Left lung (tissue), 10 donors: ENCODE data around the gene NCOA1. TPM values are rescaled to one million over a fixed set of nuclear protein-coding genes. Genes with fewer than 3 reads are reported as not detected.

Experiments used
- ATAC-seq: fragments of 200-7000 bp; cut with Tn5 transposase; one replicate; pipeline ENCODE4 v1.9.1; 2020; ENCODE audit warnings: moderate library complexity
- DNase-seq, 4 donors: peaks; one replicate each; pipeline ENCODE4 v3.0.0-alpha.2; 2013 to 2020
- H3K27ac ChIP-seq, 2 donors: fragments of 200-600 bp; sonication (generic) in 1 of 2; one replicate each; pipeline versions ENCODE4 v1.5.0 to v1.8.0; 2020 to 2021
- H3K27me3 ChIP-seq, 2 donors: fragments of 200-600 bp; sonication (generic) in 1 of 2; one replicate each; pipeline versions ENCODE4 v1.5.0 to v1.8.0; 2020 to 2021
- H3K36me3 ChIP-seq, 2 donors: fragments of 200-600 bp; sonication (generic) in 1 of 2; one replicate each; pipeline versions ENCODE4 v1.5.0 to v1.8.0; 2020 to 2021
- H3K4me1 ChIP-seq, 2 donors: fragments of 200-600 bp; one replicate each; pipeline ENCODE4 v1.8.0; 2021
- H3K4me3 ChIP-seq, 2 donors: fragments of 200-600 bp; sonication (generic) in 1 of 2; one replicate each; pipeline versions ENCODE4 v1.5.0 to v1.8.0; 2020 to 2021; ENCODE audit warnings: mild to moderate bottlenecking in 1 of 2
- H3K9me3 ChIP-seq, 2 donors: fragments of 200-600 bp; sonication (generic) in 1 of 2; one replicate each; pipeline versions ENCODE4 v1.5.0 to v1.8.0; 2020 to 2021
- CTCF ChIP-seq, 2 donors: fragments of 200-600 bp; sonication (generic) in 1 of 2; IDR thresholded peaks; one replicate each; pipeline versions ENCODE4 v1.5.0 to v1.8.0; 2021; ENCODE audit warnings: antibody characterized with exemption in 2 of 2
- intact Hi-C, 2 donors: fragments of 100-400 bp; cut with DNase I; formaldehyde crosslinking; loops; one replicate each; pipeline versions ENCODE4 v1.11.2 to v1.14.2; 2022
- polyA plus RNA-seq, 6 donors: library from polyadenylated mRNA; unstranded; fragments of 120-200 nt; gene quantifications; one replicate each; pipeline ENCODE4 v1.2.1, GENCODE V29; 2013; ENCODE audit not compliant: insufficient read length in 6 of 6
- total RNA-seq, 2 donors: library from RNA; stranded (reverse); fragmentation: NEBNext Ultra II Directional; extraction: Animal tissue kit (Norgen Biotek cat#: 25700); gene quantifications; one replicate each; pipeline ENCODE4 v1.2.1, GENCODE V29; 2021
- donor health status: DM: no; HTN: yes; CAD: no.
- donor health status: DM: no; HTN: no; CAD: no.

Gene NCOA1
- total and polyA plus RNA-seq, 8 donors: 32.6 to 65.3 (median 59.7) TPM

GRCh38 chr2:24730481-24730880 lies 239.4 kb downstream of the NCOA1 start:
- Histone ChIP-seq H3K9me3 (no peaks in the 10 kb centered on the region), H3K27me3 (no peaks in the 10 kb centered on the region), H3K4me3 (no peak overlapping the region), H3K36me3 (peaks cover 0 to 34% of the 10 kb centered on the region in 2 donors), H3K27ac (no peak overlapping the region), H3K4me1 (no peaks in the 10 kb centered on the region)
- intact Hi-C loops: no loop called here
- TF ChIP-seq CTCF (IDR thresholded peaks at IDR 0.05): no peak
- ATAC-seq (no peak), DNase-seq (no peak)

DNA sequence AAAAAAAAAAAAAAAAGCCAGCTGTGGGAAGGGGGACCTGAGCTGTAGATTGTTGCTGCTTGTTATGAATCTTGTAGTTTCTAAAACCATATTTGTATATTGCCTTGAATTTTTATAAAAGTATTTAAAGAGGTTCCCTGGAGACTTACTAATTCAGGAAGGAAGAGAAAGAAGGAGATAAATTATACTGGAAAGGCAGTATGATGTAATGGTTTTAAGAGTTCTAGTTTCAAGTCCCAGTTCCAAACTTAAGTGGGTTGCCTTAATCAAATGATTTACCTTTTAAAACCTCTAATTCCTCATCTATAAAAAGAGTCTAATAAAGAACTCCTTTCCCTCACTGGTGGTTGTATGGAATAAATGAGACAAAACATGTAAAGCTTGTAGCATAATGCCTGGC lies 240.0 kb downstream of the NCOA1 start:
- H3K27me3 ChIP-seq: no peaks in the 10 kb centered on the region
- ATAC-seq (no peak), DNase-seq (no peak)
- H3K36me3 ChIP-seq: peaks cover 0 to 34% of the 10 kb centered on the region in 2 donors
- H3K4me3 ChIP-seq: no peak overlapping the region
- no peak overlapping the region for H3K27ac ChIP-seq
- H3K9me3 ChIP-seq: no peaks in the 10 kb centered on the region
- intact Hi-C loops: no loop called here
- no peak for TF ChIP-seq CTCF (IDR thresholded peaks at IDR 0.05)
- H3K4me1 ChIP-seq: no peaks in the 10 kb centered on the region

- intact Hi-C loops: no loop called here
- peaks cover 0 to 28% of the 10 kb centered on the region in 2 donors for H3K36me3 ChIP-seq
- no peaks in the 10 kb centered on the region for H3K4me1 ChIP-seq
- no peaks in the 10 kb centered on the region for H3K9me3 ChIP-seq
- no peak for DNase-seq
- no peak overlapping the region for H3K27ac ChIP-seq
- H3K4me3 ChIP-seq: no peak overlapping the region
- ATAC-seq: no peak
- no peak for TF ChIP-seq CTCF (IDR thresholded peaks at IDR 0.05)
- H3K27me3 ChIP-seq: no peaks in the 10 kb centered on the region
Measured at GRCh38 chr2:24731923-24732322, 240.9 kb downstream of the NCOA1 start.

DNA sequence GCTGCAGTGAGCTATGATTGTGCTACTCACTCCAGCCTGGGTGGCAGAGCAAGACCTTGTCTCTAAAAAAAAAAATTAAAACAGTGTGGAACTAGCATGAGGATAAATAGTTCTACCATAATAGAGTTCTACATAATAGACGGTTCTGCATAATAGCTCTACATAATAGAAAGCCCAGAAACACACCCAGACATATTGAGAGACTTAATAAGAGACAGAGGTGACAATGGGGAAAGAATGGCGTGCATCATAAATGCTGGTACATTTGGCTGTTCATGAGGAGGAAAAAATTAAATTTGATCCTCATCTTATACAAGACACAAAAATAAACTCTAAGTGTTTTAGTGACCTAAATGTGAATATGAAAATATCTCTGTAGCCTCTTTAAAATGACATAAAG lies 243.7 kb downstream of the NCOA1 start:
- no peak for TF ChIP-seq CTCF (IDR thresholded peaks at IDR 0.05)
- DNase-seq: no peak
- no peaks in the 10 kb centered on the region for H3K9me3 ChIP-seq
- intact Hi-C loops: no loop called here
- H3K36me3 ChIP-seq: peaks cover 0 to 5% of the 10 kb centered on the region in 2 donors
- H3K4me1 ChIP-seq: no peaks in the 10 kb centered on the region
- no peak overlapping the region for H3K4me3 ChIP-seq
- H3K27ac ChIP-seq: no peak overlapping the region
- no peak for ATAC-seq
- no peaks in the 10 kb centered on the region for H3K27me3 ChIP-seq

- H3K4me1 ChIP-seq: no peaks in the 10 kb centered on the region
- peaks cover 0 to 22% of the 10 kb centered on the region in 2 donors for H3K36me3 ChIP-seq
- ATAC-seq (no peak), DNase-seq (no peak)
- H3K27ac ChIP-seq: no peak overlapping the region
- H3K9me3 ChIP-seq: no peaks in the 10 kb centered on the region
- TF ChIP-seq CTCF (IDR thresholded peaks at IDR 0.05): no peak
- H3K4me3 ChIP-seq: no peak overlapping the region
- intact Hi-C loops: no loop called here
- no peaks in the 10 kb centered on the region for H3K27me3 ChIP-seq
Measured at GRCh38 chr2:24739354-24740025, 248.4 kb downstream of the NCOA1 start.
